Activated CD8-positive, alpha-beta T cell treated with anti-CD3 and anti-CD28 coated beads, Interleukin-2, amount 10 ng/mL, durations not matched to agents 7 days and 5 days (primary cell): ENCODE data around the gene FAR2. TPM values are rescaled to one million over a fixed set of nuclear protein-coding genes. Genes with fewer than 3 reads are reported as not detected.
A peak's percentile ranks its signal among the peaks of the same experiment; 100 is the strongest.
"Not testable (repeated sequence)": the region's sequence is repeated elsewhere in the genome, so short reads cannot be mapped to it uniquely, and the experiment has no call there.

Source experiments
- ATAC-seq: fragments of 150-1000 bp; cut with Tn5 transposase; one replicate; pipeline ENCODE4 v1.10.0; 2021; ENCODE audit warnings: moderate library complexity
- CTCF ChIA-PET: fragments of 350-600 bp; sonication (Branson Sonifier 250); formaldehyde crosslinking; loops from one replicate; lab custom pipeline; 2021; ENCODE audit warnings: antibody characterized with exemption; lab: Charles Lee
- POLR2A ChIA-PET: fragments of 350-600 bp; sonication (Branson Sonifier 250); formaldehyde crosslinking; loops from one replicate; lab custom pipeline; 2021; ENCODE audit warnings: antibody characterized with exemption; lab: Charles Lee
- DNase-seq: peaks from one replicate; pipeline ENCODE4 v3.0.0-alpha.2; 2020
- H3K27ac Mint-ChIP-seq: one replicate; pipeline ENCODE4 v1.8.0; 2021; ENCODE audit warnings: mild to moderate bottlenecking, mixed read lengths
- H3K27me3 Mint-ChIP-seq: one replicate; pipeline ENCODE4 v1.8.0; 2021; ENCODE audit warnings: low read depth, mixed read lengths
- H3K36me3 Mint-ChIP-seq: one replicate; pipeline ENCODE4 v1.8.0; 2021; ENCODE audit warnings: low read depth, mixed read lengths
- H3K4me1 Mint-ChIP-seq: one replicate; pipeline ENCODE4 v1.8.0; 2021; ENCODE audit warnings: low read depth, mixed read lengths
- H3K4me3 Mint-ChIP-seq: one replicate; pipeline ENCODE4 v1.8.0; 2021; ENCODE audit warnings: mild to moderate bottlenecking, mixed read lengths
- H3K9me3 Mint-ChIP-seq: one replicate; pipeline ENCODE4 v1.8.0; 2022; ENCODE audit warnings: mixed read lengths; ENCODE audit not compliant: insufficient read depth
- total RNA-seq, 2 experiments: library from RNA; stranded (reverse); gene quantifications; one replicate each; pipeline ENCODE4 v1.2.3, GENCODE V29; 2021

The FAR2 gene
- total RNA-seq, 2 experiments from 2014 or later = 16.7 to 20.8 TPM

- ChIA-PET POLR2A (no interaction called here), CTCF (no interaction called here)
- no peak overlapping the region for H3K4me3 Mint-ChIP-seq
- peaks cover 10% of the 10 kb centered on the region for H3K36me3 Mint-ChIP-seq
- H3K9me3 Mint-ChIP-seq = no peaks in the 10 kb centered on the region
- no peak for DNase-seq
- ATAC-seq = no peak
- H3K27ac Mint-ChIP-seq = no peak overlapping the region
- H3K27me3 Mint-ChIP-seq = no peaks in the 10 kb centered on the region
- peaks cover 28% of the 10 kb centered on the region for H3K4me1 Mint-ChIP-seq
These were observed 8.4 kb downstream of the FAR2 start for GRCh38 chr12:29157486-29157946.

- POLR2A ChIA-PET = no interaction called here
- Mint-ChIP-seq H3K4me3 (no peak overlapping the region), H3K36me3 (peaks cover 10% of the 10 kb centered on the region), H3K4me1 (peaks cover 24% of the 10 kb centered on the region), H3K27ac (no peak overlapping the region), H3K27me3 (no peaks in the 10 kb centered on the region), H3K9me3 (no peaks in the 10 kb centered on the region)
- CTCF ChIA-PET = no interaction called here
- DNase-seq = no peak
- no peak for ATAC-seq
These were observed 9.2 kb downstream of the FAR2 start for GRCh38 chr12:29158115-29158763.

GRCh38 chr12:29159661-29160060, 10.6 kb downstream of the FAR2 start:
- no peak for DNase-seq
- no peak overlapping the region for H3K4me3 Mint-ChIP-seq
- ATAC-seq = no peak
- H3K27me3 Mint-ChIP-seq = no peaks in the 10 kb centered on the region
- H3K4me1 Mint-ChIP-seq = peaks cover 26% of the 10 kb centered on the region
- CTCF ChIA-PET = no interaction called here
- POLR2A ChIA-PET = no interaction called here
- H3K36me3 Mint-ChIP-seq = peaks cover 10% of the 10 kb centered on the region
- no peak overlapping the region for H3K27ac Mint-ChIP-seq
- no peaks in the 10 kb centered on the region for H3K9me3 Mint-ChIP-seq

DNA sequence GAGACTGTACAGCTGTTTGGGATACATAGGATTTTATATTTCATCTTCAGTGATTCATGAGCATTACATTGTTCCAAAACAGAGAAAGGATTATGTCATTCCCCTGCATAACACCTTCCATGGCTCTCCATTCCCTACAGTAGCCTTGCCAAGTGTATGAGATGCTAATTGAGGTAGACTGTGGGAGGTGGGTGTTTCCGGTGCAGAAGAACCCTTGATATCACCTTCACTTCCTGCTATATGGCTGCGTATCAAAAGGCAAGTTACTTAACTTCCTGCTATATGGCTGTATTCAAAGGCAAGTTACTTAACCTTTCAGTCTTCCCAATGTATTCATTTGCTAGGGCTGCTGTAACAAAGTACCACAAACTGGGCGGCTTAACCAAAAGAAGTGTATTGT, 11.2 kb downstream of the FAR2 start:
- H3K27me3 Mint-ChIP-seq = no peaks in the 10 kb centered on the region
- peaks cover 27% of the 10 kb centered on the region for H3K4me1 Mint-ChIP-seq

GRCh38 chr12:29163146-29163545, 14.1 kb downstream of the FAR2 start:
- H3K27ac Mint-ChIP-seq = no peak overlapping the region
- H3K36me3 Mint-ChIP-seq = peaks cover 9% of the 10 kb centered on the region
- H3K27me3 Mint-ChIP-seq = no peaks in the 10 kb centered on the region
- ATAC-seq (no peak), DNase-seq (no peak)
- H3K4me3 Mint-ChIP-seq = no peak overlapping the region
- peaks cover 27% of the 10 kb centered on the region for H3K4me1 Mint-ChIP-seq
- CTCF ChIA-PET = no interaction called here
- no peaks in the 10 kb centered on the region for H3K9me3 Mint-ChIP-seq
- POLR2A ChIA-PET = no interaction called here

More for the DNA sequence above, 11.2 kb downstream of the FAR2 start:
- ATAC-seq (peak; percentile 58), DNase-seq (peak; percentile 23)
- H3K4me3 Mint-ChIP-seq = no peak overlapping the region
- H3K9me3 Mint-ChIP-seq = no peaks in the 10 kb centered on the region
- ChIA-PET POLR2A (no interaction called here), CTCF (no interaction called here)
- H3K36me3 Mint-ChIP-seq = peaks cover 10% of the 10 kb centered on the region
- no peak overlapping the region for H3K27ac Mint-ChIP-seq

DNA sequence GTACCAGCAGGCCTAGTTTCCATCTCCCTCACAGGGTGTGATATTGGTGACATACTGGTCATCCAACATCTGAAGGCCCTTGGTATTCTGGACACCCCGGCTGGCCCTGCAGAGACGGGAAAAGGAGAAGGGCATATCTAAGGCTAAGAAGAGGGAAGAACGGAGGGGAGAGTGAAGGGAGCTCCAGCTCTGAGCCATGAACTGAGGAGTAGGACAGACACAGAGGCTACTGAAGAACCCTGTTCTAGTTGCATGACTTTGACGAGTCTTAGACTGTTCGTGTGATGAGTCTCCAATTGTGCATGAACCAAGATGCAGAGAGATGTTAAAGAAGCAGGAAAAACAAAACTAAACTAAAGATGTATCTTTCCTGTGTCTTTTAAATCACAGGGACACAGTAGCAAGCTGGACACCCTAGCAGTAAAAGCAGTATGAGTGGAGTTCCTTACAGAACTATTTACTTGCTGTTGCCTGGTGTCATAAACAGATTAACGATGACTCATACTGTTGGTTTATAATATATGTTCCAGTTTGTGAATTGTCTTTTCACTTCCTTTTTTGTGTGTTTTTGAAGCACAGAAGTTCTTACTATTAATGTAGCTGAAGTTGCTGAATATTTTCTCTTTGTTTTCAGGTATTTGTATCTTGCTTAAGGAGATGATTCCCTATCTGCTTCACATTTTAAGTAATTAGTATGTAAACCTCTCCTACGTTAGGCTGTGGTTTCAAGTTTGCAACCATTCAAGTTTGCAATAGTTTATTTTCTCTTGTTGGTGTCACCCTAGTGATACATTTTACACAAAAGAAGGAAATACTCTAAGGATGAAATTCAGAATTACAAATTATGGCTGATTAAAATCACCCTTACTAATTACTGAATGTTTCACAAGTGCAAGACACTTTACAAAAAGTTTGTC, 15.7 kb downstream of the FAR2 start:
- ChIA-PET POLR2A (no interaction called here), CTCF (interaction anchor here (1.4 kb wide), 1 partner anchor 77 kb away, joined by 4 read pairs; no protein-coding TSS in a partner anchor)
- ATAC-seq = peak; percentile 81
- peaks cover 19% of the 10 kb centered on the region for H3K4me1 Mint-ChIP-seq
- no peak for DNase-seq
- peaks cover 7% of the 10 kb centered on the region for H3K36me3 Mint-ChIP-seq
- H3K27ac Mint-ChIP-seq = no peak overlapping the region
- no peaks in the 10 kb centered on the region for H3K27me3 Mint-ChIP-seq
- no peaks in the 10 kb centered on the region for H3K9me3 Mint-ChIP-seq
- no peak overlapping the region for H3K4me3 Mint-ChIP-seq

DNA sequence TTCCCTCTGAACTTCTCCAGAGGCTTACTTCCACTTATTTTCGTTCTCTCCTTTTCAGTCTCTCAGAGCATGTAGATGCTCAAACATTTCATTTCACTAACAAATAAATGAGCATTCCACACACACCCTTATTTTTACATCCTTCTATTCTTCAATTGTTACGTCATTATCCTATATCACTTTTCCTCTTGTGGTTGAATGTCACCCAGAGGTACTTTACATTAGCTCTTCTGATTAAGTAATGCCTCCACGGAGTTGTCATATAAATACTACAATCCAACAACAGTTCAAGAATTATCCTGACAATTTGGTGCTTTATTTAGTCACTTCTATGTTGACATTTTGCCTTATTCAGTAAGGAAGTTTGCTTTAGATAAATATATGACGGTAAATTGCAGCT, 18.4 kb downstream of the FAR2 start:
- Mint-ChIP-seq H3K27me3 (no peaks in the 10 kb centered on the region), H3K36me3 (peaks cover 5% of the 10 kb centered on the region), H3K27ac (no peak overlapping the region), H3K4me1 (peaks cover 9% of the 10 kb centered on the region), H3K9me3 (no peaks in the 10 kb centered on the region), H3K4me3 (no peak overlapping the region)
- POLR2A ChIA-PET = no interaction called here
- CTCF ChIA-PET = no interaction called here
- no peak for ATAC-seq
- no peak for DNase-seq

- POLR2A ChIA-PET = no interaction called here
- CTCF ChIA-PET = interaction anchor here (2.0 kb wide), 1 partner anchor 150 kb away, joined by 6 read pairs; no protein-coding TSS in a partner anchor
- Mint-ChIP-seq H3K4me1 (peaks cover 9% of the 10 kb centered on the region), H3K27me3 (no peaks in the 10 kb centered on the region), H3K27ac (no peak overlapping the region), H3K36me3 (peaks cover 5% of the 10 kb centered on the region), H3K4me3 (no peak overlapping the region), H3K9me3 (no peaks in the 10 kb centered on the region)
- DNase-seq (no peak), ATAC-seq (no peak)
These were observed 18.9 kb downstream of the FAR2 start for GRCh38 chr12:29167988-29168387.

DNA sequence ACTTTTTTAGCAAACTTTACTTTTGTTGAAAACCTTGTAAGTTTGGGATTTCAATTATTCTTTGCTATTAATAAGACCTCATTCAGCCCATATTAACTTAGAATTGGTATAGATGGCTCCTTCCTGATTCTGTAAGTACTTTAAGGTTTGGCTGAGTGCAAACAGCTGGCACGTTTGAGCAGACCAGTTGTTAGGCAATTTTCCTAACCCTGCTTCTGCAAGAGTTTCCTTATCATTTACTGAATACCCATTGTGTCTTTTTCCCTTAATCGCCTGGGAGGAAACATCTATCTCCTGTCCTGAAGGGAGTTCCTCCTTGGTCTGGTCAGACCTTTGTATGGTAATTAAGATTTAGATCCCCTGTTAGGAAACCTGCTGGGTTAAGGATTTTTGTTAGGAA, 20.9 kb downstream of the FAR2 start:
- H3K4me3 Mint-ChIP-seq, H3K4me1 Mint-ChIP-seq, POLR2A ChIA-PET, H3K36me3 Mint-ChIP-seq, DNase-seq, H3K27me3 Mint-ChIP-seq, H3K27ac Mint-ChIP-seq, ATAC-seq, H3K9me3 Mint-ChIP-seq: not testable (repeated sequence)
- CTCF ChIA-PET = interaction anchor here (0.6 kb wide), 1 partner anchor 97 kb away, joined by 3 read pairs; no protein-coding TSS in a partner anchor

DNA sequence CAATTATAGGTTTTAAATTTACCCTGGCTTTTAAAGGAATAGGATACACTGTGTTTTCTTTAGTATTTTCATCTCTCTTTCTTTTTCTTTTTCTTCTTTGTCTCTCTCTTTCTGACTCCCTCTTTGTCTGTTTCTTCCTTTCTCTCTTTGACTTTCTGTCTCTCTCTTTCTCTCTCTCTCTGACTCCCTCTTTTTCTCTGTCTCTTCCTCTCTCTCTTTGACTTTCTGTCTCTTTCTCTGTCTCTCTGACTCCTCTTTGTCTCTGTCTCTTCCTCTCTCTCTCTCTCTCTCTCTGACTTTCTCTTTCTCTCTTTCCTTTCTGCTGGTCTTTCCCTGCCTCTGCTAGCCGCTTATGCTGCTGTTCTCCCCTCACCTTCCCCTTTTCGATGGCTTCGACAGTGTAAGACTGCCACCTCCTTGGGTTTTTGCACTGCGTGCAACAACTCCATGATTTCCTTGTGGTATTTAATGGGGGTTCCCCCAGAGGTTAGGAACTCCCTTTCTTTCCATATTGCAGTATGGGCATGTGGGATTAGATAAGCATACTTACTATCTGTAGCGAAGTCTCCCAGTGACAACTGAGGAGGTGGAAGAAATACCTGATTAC, 21.5 kb downstream of the FAR2 start:
- H3K4me1 Mint-ChIP-seq, DNase-seq, H3K4me3 Mint-ChIP-seq, H3K9me3 Mint-ChIP-seq, H3K27me3 Mint-ChIP-seq, POLR2A ChIA-PET, CTCF ChIA-PET, ATAC-seq, H3K36me3 Mint-ChIP-seq: not testable (repeated sequence)
- H3K27ac Mint-ChIP-seq = peak overlapping the region; percentile 19

DNA sequence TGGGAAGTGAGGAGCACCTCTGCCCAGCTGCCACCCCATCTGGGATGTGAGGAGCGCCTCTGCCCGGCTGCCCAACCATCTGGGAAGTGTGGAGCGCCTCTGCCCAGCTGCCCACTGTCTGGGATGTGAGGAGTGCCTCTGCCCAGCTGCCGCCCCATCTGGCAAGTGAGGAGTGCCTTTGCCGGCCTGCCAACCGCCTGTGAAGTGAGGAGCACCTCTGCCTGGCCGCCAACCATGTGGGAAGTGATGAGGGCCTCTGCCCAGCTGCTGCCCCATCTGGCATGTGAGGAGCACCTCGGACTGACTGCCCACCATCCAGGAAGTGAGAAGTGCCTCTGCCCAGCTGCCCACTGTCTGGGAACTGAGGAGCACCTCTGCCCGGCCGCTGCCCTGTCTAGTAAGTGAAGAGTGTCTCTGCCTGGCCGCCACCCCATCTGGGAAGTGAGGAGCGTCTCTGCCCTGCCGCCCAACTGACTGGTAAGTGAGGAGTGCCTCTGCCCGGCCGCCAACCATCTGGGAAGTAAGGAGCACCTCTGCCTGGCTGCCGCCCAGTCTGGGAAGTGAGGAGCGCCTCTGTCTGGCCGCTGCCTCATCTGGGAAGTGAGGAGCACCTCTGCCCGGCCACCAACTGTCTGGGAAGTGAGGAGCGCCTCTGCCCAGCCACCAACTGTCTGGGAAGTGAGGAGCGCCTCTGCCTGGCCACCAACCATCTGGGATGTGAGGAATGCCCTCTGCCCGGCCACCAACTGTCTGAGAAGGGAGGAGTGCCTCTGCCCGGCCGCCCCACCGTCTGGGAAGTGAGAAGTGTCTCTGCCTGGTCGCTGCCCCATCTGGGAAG, 22.6 kb downstream of the FAR2 start:
- CTCF ChIA-PET = no interaction called here
- no peak for DNase-seq
- H3K9me3 Mint-ChIP-seq = no peaks in the 10 kb centered on the region
- no peak overlapping the region for H3K4me3 Mint-ChIP-seq
- no peaks in the 10 kb centered on the region for H3K27me3 Mint-ChIP-seq
- H3K36me3 Mint-ChIP-seq = peaks cover 7% of the 10 kb centered on the region
- POLR2A ChIA-PET = no interaction called here
- H3K27ac Mint-ChIP-seq = no peak overlapping the region
- no peaks in the 10 kb centered on the region for H3K4me1 Mint-ChIP-seq
- ATAC-seq = no peak
